GM21515 (cell line): Measurements from ENCODE around the gene PDP2.

Experiments used
- ATAC-seq: cut with Tn5 transposase; IDR thresholded peaks from one replicate; pipeline ENCODE4 v1.9.1; 2021; ENCODE audit not compliant: unreplicated experiment

Gene PDP2

DNA sequence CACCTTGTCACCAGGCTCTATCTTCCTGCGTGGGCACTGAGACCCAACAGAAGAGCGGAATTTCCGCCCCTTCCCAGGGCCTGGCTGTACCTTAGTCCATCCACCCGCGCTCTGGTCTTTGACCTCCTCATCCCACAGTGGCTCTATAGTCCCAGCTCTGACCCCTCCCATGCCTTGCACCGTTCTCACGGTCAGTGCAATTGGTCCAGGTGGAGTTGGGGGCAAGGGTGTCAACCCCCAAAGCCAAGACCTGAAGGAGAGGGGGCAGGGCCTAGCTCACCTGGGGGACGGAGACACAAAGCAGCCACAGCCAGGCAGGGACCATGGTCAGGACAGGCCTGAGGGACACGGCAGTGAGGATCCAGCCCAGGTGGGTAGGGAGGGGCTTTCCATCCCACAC is 37.4 kb downstream of the PDP2 start:
- no peak for ATAC-seq

DNA sequence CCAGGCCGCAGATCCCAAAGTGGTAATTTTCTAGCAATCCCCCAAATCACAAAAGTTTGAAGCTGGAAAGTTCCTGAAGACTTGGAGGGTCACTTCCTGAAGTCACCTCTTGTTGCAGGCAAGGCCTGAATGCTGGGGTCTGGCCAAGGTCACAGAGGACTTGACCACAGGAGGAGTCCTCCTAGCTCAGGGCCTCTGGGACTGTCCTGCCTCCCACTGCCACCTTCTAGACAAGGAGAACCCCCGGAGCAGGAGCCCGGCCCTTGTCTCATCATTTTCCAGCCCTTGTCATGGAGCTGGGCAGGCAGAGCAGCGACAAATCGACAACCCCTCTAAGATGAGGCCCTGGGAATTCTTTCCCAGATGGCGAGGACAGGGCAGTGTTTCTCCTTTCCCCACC is 38.0 kb downstream of the PDP2 start:
- no peak for ATAC-seq

DNA sequence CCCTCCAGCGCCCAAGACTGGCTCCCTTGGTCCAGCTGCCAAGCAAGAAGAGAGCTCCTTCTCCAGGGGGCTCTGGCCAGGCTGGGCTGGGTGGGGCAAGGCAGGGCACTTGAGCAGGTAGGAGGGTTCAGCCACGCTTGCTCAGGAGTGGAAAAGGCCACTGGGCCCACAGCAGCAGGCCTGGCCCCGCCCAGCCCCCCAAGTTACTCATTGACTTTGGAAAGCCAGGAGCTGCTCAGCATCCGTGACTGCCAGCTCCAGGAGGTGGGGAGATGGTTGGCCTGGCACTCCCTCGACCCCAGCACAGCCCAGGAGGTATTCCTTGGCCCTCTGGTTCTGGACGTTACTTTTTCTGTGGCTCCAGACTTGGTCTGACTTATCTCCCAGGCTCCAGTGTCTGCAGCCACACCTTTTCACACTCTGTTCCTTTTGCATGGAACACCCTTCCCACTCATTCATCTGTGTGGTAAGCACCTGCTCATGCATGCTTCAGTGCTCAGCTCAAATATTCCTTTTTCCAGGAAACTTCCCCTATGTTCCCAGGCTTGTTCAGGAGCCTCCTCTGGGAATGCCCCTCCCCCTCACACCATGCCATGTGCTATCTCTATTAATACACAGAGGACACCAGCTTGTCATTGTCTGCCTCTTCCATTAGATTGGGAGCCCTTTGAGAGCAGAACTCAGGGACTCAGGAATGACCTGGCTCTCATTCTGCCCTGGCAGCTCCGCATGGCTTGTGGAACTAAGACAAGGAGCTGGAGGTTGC is 38.7 kb downstream of the PDP2 start, which contains the start of gene CDH16:
Gene CDH16, minus strand, starts transcription at position 83 of the 766 bp plus-strand sequence. CDS start 820 bp downstream, outside the sequence.
- ATAC-seq, result no peak

DNA sequence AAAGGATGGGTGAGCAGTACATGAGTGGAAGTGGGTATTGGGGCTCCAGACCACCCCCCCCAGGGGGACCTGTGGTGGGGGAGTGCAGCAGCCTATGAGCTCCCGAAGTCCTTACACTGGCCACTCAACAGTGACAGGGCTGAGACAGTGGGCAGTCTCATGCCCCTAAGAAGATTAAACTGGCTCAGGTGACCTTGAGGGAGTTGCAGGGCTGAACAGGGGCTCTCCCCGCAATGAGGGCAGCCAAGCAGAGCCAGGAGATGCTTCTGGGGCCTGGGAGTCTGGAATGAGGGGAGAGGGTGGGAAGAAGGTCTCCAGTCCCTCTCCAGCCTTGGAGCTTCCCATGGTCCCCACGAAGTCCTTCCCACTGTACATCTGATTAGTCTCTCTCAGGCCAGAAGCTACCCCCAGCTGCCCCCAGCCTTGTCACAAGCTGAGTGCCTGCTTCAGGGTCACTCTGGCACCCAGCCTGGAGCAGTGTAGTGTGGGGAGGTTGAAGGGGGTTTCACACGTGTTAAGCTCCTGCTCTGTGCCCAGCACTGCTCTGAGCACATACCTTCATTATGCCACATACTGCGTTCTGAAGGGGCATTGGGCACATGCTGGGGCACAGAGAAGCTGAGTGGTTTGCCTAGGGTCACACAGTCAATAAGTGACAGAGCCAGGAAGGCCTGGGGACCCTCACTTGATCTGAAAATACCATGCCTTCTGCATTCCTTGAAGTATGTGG is 39.4 kb downstream of the PDP2 start:
- no peak for ATAC-seq

DNA sequence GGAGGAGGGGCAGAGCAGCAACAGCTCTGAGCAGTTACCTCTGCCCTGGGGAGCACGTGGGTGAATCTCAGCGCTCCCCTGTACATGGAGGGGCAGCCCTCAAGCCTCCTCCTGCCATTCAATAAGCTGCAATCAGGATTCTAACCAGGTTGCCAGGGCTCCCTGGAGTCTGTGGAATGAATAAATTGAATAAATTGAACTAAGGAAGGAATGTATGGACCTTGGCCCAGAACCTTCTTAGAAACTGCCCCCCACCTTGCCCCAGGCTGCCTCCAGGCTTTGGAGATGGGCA is 39.9 kb downstream of the PDP2 start:
- no peak for ATAC-seq

DNA sequence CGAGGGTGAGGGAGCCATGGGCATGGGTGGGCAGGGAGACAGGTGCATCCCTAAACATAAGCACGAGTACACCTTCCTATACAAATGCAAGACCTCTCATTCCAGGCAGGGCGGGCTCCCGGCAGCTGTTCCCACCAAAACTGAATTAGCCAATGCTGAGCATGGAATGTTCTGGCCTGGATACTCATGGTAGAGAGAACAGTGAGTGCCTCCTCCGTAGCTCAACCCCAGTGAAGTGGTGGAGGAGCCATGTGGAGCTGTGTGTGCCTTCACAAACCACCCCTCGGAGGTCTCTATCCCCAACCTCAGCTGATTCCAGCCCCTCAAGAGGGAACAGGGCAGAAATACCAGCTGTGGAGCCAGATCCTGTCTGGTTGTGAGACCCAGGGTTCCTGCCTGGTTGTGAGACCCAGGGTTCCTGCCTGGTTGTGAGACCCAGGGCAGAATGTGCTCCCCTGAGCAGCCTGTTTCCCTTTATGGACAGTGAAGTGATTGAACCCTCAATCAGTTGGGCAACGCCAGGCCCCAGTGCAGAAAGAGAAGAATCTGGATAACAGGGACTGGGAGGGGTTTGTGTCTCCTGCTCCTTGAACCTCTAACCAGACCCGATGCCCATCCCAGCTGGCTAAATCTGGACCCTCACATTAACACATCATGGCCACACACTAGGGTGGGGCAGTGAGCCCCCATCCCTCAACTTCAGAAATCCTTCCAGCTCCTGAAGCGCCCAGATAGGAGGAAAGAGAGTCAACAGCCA is 40.8 kb downstream of the PDP2 start:
- no peak for ATAC-seq

DNA sequence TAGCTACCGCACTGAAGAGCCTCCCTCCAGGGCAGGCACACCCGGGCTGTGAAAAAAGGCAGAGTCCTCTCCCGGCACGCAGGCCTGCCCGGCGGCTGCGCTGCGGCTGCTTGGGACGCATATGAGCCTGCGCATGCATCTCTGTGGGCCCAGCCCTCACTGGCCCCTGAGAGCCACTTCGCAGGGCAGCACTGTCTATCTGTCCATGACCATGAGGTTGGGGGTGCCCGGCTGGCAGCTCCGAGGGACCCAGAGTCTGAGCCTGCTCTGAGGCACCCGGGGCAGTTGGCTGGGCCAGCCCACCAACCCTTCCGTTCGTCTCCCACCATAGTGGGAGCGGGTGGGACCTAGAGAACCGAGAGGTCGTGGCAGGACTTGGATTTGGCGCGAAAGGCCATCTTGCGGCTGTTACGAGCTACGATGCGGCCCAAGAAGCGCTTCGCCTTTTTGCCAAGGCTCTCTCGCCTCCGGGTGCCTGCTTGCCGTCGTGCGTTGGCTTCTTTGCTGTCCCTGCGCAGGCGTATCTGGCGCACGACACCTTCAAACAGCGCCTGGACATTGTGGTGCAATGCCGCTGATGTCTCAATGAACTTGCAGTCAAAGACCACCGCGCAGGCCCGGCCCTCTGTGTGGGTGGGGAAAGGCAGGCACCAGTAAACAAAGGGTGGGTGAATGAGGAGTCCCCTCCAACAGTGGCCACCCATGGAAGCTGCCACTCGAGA is 41.6 kb downstream of the PDP2 start:
- no peak for ATAC-seq

DNA sequence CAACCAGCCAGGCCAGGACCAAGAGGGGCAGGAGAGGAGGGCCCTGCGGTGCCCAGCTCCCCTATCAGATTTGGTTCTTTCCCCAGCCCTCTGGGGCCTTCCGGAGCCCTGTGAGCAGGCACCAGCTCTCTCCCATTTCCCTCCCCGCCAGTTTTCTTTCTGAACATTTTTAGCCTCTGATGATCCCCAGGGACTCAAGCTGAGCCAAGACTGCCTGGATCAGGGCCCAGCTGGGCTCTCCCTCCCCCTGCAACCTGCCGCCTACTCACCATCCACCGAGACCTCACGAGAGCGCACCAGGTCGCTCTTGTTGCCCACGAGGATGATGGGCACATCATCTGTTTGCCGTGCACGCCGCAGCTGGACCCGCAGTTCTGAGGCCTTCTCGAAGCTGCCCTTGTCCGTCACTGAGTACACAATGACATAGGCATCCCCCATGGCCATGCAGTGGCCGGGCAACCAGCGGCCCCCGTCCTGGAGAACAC is 43.0 kb downstream of the PDP2 start:
- no peak for ATAC-seq

DNA sequence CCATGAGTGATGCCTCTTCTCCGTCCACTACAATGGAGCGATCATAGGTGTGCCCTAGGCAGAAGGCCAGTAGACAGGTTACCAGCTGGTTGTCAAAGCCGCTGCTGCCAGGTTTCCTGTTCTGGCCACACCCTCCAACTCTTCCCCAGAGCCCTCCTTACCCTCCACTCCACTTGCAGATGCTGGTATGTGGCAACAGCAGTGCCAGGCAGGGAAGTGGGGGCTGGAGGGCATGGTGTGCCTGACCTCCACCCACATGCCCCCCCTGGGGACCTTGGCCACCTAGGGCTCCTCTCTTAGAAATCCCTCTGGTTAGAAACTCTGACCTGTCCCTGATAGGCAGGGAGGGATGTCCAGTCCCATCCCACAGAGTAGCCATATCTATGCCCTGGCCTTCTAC is 43.6 kb downstream of the PDP2 start:
- no peak for ATAC-seq

DNA sequence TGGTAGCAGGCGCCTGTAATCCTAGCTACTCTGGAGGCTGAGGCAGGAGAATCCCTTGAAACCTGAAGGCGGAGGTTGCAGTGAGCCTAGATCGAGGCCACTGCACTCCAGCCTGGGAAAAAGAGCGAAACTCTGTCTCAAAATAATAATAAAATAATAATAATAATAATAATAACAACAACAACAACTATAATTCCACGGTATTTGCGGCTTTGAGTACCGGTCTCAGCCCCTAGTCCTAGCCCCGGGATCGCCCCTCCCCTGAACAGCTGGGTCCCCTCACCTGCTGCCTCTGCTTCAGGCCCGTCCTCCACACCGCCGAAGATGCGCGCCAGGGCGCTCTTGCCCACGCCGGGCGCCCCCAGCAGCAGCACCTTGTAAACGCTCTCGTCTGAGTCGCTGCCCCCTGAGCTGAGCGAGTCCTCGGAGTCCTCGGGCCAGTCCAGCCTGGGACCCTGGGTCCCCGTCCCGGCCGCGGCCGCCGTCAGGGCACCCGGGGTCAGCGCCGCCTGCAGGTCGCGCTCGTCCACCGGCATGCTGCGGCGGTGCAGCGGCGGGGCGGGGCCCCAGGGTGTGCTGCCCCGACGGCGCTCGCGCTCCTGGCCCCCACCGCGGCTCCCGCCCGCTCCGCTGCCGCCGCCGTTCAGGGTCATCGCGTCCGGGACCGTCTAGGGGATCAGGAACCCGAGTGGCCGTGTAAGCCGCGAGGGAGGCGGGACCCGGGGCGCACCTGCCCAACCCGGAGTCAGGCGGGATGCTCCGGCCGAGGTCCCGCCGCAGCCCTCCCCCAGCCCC is 44.4 kb downstream of the PDP2 start:
- no peak for ATAC-seq

DNA sequence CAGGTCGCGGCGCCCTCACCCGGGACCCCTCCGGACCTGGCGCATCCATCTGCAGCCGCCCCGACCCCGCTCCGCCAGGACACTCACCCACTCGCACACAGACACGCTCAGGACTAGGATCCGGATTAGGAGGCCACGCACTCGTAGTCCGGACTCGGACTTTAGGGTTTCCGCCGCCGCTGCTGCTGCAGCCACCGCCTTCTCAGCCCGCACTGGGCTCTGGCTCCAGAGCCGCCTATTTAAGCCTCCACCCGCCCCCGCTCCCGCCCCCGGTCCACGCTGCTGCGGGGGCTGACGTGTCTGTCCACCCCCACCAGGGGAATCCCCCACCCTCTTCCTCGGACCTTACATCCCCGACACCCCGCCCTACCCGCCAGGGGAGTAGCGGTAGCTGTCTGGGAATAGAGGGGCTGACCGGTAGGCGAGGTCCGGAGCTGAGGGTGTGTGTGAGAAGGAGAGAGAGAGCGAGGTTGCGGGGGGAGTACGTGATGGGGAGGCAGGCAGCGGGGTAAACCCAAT is 45.1 kb downstream of the PDP2 start, which contains the start of gene RRAD:
Gene RRAD, minus strand, starts transcription at position 214 of the 519 bp plus-strand sequence. CDS start 356 bp downstream, outside the sequence.
- ATAC-seq, result no peak

DNA sequence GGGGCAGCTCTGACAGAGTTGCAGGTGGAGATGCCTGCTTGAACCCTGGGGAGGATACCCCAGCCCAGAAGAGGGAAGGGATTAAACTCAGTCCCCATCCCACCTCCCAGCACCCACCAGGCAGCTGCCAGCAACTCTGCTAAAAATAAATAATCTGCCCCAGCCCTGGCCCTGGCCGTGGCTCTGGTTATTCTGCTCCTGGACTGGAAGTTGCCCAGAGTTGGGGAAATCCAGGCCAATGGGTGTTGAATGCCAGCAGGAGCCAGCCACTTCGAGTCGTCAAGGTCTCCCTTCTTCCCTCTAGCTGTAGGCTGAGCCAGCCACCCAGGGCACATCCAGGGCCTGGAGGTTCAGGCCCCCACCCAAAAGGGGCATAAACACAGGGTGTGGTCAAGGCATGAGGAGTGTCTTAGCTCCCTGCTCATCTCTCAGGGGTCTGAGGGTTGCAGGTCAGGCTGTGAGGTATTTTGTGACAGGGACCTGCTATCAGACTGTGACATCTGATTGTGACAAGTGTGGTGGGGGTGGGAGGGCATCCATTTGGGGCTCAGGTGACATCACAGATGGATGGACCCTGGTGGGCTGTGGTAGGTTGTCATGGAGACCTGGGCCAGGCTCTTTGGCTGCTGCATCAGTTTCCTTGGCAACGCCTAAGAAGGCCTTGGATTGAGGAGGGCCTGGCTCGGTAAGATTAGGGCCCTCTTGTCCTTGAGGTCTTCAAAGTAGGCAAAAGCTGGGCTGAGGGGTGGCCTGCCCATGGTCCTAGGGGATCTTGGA is 46.0 kb downstream of the PDP2 start:
- no peak for ATAC-seq

DNA sequence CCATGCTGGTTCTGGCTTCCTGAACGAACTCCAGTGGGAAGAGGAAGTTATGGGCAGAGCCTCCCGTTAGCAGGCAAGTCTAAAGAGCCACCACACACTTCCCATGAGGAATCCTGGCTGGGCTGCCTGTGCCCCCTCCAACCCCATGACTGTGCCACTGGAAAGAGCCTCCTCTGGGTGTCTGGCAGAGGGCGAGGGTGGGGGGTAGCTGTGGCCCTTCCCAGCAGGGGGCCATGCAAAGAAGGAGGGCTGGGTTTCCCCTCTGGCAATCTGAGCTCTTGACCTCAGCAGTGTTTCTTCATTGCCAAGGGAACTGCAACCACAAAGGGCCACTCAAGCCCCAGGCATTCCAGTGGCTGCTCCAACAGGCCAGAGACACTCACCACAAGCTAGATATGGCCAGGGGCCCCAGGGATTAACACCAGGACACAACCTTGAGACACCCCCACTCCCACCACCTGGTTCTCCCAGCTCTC is 46.7 kb downstream of the PDP2 start:
- no peak for ATAC-seq

DNA sequence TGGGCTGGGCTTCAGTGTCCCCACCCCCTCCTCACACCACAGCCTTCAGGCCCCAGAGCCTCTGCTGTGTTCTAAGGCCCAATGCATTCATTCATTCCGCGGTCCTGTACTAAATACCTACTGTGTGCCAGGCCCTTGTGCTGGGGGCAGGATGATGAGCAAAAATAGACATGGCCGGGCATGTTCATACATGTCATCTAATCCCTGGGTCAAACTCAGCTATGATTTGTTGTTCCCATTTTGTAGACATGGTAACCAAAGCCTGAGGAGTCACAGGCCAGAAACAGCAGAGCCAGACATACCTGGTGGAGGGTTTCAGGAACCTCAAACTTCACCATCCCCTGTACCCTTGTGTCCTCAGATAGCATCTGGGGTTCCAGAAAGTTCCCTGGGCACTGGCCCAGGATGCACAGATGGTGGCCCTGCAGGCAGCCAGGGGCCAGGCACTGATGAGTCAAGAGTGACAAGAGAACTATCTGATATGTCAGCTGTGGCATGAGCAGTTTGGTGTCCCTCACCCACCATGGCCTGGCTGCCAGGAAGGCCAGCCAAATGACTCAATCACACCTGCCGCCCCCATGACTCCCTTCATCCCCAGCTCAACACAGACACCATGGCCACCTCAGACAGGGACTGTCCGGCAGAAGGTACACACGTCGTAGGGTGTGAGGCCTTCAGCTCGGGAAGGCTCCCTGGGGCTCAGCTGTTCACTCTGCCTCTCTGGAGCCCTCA is 47.8 kb downstream of the PDP2 start:
- no peak for ATAC-seq

DNA sequence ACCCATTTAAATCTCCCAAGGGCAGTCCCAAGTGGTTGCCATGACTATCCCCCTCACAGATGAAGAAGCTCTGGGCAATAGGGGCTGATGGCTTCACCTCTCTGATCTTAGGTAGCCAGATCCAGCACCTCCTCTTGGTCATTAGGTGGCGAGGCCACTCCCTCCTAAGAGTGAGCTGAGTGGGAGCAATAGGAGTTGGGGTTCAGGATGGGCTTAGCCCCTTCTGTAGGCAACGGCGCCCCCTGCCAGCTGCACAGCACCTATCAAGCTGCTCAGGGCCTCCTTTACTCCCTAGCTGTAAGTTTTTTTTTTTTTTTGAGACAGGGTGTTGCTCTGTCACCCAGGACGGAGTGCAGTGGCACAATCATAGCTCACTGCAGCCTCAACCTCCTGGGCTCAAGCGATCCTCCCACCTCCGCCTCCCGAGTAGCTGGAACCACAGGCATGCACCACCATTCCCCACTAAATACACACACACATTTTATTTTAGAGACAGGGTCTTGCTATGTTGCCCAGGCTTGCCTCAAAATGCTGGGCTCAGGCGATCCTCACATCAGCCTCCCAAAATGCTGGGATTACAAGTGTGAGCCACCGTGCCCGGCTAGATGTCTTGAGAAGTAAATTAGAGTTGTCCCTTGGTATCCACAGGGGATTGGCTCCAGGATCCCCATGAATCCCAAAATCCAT is 48.5 kb downstream of the PDP2 start:
- ATAC-seq, result no peak

DNA sequence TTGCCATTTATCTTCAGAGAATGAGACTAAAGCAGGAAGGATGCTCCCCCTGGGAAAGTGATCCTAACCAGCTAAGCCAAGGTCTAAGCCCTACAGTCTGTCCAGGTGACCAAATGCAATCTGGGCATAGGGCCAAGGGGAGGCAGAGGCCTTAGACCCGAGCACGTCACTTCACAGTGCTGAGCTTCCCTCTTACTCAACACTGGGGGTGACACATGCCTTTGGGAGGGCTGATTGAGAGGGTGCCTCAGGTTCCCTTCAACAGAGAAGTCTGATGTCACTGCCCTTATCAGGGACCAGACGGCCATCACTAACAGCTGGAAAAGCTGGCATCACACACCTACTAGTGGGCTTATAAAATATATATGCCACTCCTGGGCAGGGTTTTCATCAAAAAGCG is 49.9 kb downstream of the PDP2 start:
- no peak for ATAC-seq

DNA sequence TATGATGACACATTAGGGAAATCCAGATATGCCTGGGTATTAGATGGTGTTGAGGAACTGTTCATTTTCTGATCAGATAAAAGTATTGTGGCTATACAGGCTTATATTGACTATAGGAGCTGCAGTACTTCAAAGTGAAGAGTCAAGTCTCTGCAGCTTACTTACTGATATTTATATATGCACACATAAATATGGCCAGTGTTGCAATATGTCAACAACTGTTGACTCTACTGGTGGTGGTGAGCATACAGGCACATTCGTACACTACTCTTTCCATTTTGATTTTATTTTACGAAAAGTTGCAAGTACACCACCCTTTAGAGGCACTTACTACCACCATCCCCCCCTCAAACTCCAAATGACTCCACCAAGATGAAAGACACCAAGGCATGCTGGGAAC is 51.4 kb downstream of the PDP2 start:
- ATAC-seq, result no peak

DNA sequence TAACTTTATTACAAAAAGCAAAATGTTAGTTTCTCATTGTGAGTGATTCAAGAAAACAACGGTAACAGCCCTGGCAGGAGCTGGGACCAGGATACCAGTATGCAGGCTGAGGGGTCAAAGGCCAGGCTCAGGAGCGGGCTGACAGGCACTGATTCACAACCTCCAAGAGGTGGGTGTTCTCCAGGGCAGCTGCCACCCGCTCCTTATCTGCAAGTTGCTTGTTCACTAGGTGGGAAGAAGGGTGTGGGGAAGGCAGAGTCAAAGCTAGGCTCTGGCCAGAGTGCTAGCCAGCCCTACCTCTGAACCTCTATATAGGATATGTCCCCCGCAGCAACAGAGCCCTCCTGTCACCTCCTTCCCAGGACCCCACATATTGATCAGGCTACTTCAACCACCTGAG is 51.8 kb downstream of the PDP2 start:
- ATAC-seq, result no peak
